Natural killer cell treated with Interleukin-12 subunit alpha and Interleukin-12 subunit beta and Interleukin-15 and Interleukin-18, amount 100 ng/mL, for 72 hours (primary cell): ENCODE data around the gene ATP1B3. TPM values are rescaled to one million over a fixed set of nuclear protein-coding genes. Genes with fewer than 3 reads are reported as not detected.
"Not testable (repeated sequence)": the region's sequence is repeated elsewhere in the genome, so short reads cannot be mapped to it uniquely, and the experiment has no call there.

Source experiments
- ATAC-seq, 2 donors: fragments of 150-1000 bp; cut with Tn5 transposase in 1 of 2; sonication (Bioruptor Pico), chemical (Tn5 transposase) in 1 of 2; 2 replicates each; pipeline ENCODE4 v1.10.0; 2021
- DNase-seq: peaks from one replicate; pipeline ENCODE4 v3.0.0; 2022; ENCODE audit warnings: low spot score
- H3K27ac Mint-ChIP-seq, 2 donors: 1 replicate in 1 of 2; 2 replicates in 1 of 2; pipeline ENCODE4 v1.8.0; 2022; ENCODE audit warnings: mixed read lengths in 2 of 2, mild to moderate bottlenecking in 1 of 2, moderate library complexity in 1 of 2
- H3K27me3 Mint-ChIP-seq, 2 donors: 1 replicate in 1 of 2; 2 replicates in 1 of 2; pipeline ENCODE4 v1.8.0; 2022; ENCODE audit warnings: mixed read lengths in 2 of 2
- H3K36me3 Mint-ChIP-seq: one replicate; pipeline ENCODE4 v1.8.0; 2022; ENCODE audit warnings: mixed read lengths
- H3K4me1 Mint-ChIP-seq, 2 donors: 1 replicate in 1 of 2; 2 replicates in 1 of 2; pipeline ENCODE4 v1.8.0; 2022; ENCODE audit warnings: low read depth in 2 of 2, mixed read lengths in 2 of 2, mild to moderate bottlenecking in 1 of 2
- H3K4me3 Mint-ChIP-seq: one replicate; pipeline ENCODE4 v1.8.0; 2022; ENCODE audit warnings: mixed read lengths
- H3K9me3 Mint-ChIP-seq: 2 replicates; pipeline ENCODE4 v1.8.0; 2022; ENCODE audit warnings: mixed read lengths
- total RNA-seq, 2 donors: library from RNA; stranded (reverse); gene quantifications; one replicate each; pipeline ENCODE4 v1.2.3, GENCODE V29; 2022

Gene ATP1B3
- total RNA-seq, 2 donors from 2014 or later = 135 to 166 TPM

DNA sequence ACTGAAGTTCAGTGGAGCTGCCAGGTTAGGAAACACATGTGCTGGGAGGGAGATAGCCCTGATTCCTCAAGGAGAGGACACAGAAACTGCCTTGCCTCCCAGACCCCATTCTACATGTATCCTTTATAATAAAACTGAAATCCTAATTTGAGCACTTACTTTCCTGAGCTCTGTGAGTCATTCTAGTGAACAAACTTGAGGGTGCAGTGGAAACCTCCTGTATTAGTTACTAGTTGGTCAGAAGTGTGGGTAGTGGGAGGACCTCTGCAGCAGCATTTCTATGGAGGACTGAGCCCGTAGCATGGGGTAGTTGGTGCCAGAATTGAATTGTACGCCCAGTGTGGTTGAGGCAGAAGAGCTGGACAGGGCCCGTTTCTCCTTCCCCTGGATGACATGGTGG is 23.9 kb downstream of the ATP1B3 start:
- H3K9me3 Mint-ChIP-seq = no peaks in the 10 kb centered on the region
- peaks cover 7 to 43% of the 10 kb centered on the region in 2 donors for H3K4me1 Mint-ChIP-seq
- no peak overlapping the region for H3K27ac Mint-ChIP-seq
- no peaks in the 10 kb centered on the region for H3K27me3 Mint-ChIP-seq
- DNase-seq (no peak), ATAC-seq (peak in 1 of 2 donors; percentile 36)
- peaks cover 8% of the 10 kb centered on the region for H3K36me3 Mint-ChIP-seq
- H3K4me3 Mint-ChIP-seq = no peak overlapping the region

DNA sequence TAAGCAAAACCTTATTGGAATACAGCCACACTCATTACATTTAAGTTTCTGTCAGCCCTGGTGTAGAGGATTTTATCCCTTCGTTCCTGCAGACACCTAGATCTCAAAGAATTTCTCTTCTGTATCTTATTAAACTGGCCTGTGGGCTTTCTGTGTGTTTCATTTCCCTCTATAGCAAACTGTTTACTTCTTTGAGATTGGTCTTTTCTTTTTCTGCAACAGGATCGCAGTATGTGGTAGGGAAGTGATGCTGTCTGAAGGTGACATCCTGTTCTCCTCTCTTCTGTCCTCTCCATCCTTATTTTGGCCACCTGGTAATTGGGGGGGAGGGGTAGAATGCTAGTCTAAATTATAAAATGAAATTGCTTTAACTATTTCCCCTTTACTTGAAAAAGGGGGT is 25.5 kb downstream of the ATP1B3 start:
- DNase-seq (no peak), ATAC-seq (no peak)
- no peaks in the 10 kb centered on the region for H3K9me3 Mint-ChIP-seq
- H3K4me3 Mint-ChIP-seq = no peak overlapping the region
- peaks cover 4% of the 10 kb centered on the region for H3K36me3 Mint-ChIP-seq
- no peaks in the 10 kb centered on the region for H3K27me3 Mint-ChIP-seq
- H3K27ac Mint-ChIP-seq = no peak overlapping the region
- H3K4me1 Mint-ChIP-seq = peaks cover 4 to 34% of the 10 kb centered on the region in 2 donors

DNA sequence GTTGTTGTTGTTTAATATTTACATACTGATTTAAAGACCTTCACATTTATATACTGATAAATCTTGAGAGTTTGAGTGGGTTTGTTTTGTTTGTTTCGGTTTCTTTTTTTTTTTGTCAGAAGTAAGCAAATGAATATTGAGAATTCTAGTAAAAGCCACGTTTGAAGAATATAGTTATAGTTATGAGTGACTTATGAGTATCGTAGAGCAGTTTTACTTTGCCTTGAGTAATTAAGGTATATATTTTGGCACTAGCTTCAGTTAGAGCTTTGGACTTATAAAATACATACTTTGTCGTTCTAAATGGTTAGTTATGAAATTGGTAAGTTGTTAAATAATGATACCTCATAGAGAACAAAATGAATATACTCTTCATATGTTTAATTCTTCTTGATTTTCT is 27.8 kb downstream of the ATP1B3 start:
- peaks cover 12% of the 10 kb centered on the region for H3K36me3 Mint-ChIP-seq
- H3K27ac Mint-ChIP-seq = peak overlapping the region in 1 of 2 donors; percentile 65
- no peaks in the 10 kb centered on the region for H3K27me3 Mint-ChIP-seq
- H3K4me3 Mint-ChIP-seq = peak overlapping the region; percentile 3
- ATAC-seq (peak in 1 of 2 donors; percentile 85), DNase-seq (no peak)
- peaks cover 5 to 36% of the 10 kb centered on the region in 2 donors for H3K4me1 Mint-ChIP-seq
- no peaks in the 10 kb centered on the region for H3K9me3 Mint-ChIP-seq

DNA sequence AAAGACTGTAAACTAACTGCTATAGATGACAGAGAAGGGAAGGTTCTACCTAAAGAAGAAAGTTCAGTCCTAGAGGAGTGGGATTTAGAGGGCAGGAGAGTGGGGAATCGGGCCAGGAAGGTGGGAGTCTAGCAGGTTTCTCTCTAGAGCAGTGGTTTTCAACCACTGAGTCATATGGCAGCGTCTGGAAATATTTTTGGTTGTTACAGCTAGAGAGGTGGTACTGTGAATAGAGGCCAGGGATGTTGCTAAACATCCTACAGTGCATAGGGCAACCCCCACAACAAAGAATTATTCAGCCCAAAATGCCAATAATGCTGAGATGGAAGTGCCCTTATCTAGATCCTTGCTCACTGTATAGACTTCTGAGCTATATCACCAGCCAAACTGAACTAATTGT is 28.7 kb downstream of the ATP1B3 start:
- H3K9me3 Mint-ChIP-seq = no peaks in the 10 kb centered on the region
- peak overlapping the region; percentile 42 for H3K4me3 Mint-ChIP-seq
- no peak for DNase-seq
- H3K27me3 Mint-ChIP-seq = no peaks in the 10 kb centered on the region
- H3K36me3 Mint-ChIP-seq = peaks cover 17% of the 10 kb centered on the region
- H3K4me1 Mint-ChIP-seq = peaks cover 9 to 38% of the 10 kb centered on the region in 2 donors
- ATAC-seq = peak in 1 of 2 donors; percentile 45
- H3K27ac Mint-ChIP-seq = peak overlapping the region; percentile 4 to 65

DNA sequence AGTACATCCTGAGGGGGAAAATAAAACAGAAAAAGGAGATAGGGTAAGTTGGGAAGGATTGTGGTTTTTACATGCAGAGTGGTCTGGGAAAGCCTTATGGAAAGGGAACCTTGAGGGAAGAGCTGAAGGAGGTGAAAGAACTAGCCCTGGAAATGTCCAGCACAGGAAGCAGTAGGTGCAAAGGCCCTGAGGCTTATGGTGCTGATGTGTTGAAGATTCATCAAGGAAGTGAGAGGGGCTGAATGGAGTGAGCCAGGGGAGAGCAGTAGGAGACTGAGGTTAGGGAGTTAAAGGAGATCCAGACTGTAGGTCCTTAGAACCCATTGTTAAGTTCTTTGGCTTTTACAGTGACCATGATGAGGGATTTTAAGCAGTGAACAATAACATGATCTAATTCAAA is 33.0 kb downstream of the ATP1B3 start:
- Mint-ChIP-seq H3K9me3 (peaks cover 3% of the 10 kb centered on the region), H3K27ac (no peak overlapping the region), H3K4me1 (peaks cover 12 to 26% of the 10 kb centered on the region in 2 donors), H3K4me3 (no peak overlapping the region), H3K36me3 (peaks cover 27% of the 10 kb centered on the region), H3K27me3 (no peaks in the 10 kb centered on the region)
- ATAC-seq (no peak), DNase-seq (no peak)

DNA sequence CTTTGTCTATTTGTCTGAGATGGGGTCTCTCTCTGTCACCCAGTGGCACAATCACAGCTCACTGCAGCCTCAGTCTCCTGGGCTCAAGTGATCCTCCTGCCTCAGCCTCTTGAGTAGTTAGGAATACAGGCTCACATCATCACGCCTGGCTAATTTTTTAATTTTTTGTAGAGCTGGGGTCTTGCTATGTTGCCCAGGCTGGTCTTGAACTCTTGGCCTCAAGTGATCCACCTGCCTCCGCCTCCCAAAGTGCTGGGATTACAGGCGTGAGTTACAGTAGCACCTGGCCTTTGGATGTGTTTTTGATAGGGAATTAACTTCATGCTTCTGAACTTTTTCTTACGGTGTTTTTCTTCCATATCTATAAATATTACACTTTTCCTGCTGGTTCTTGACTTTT is 33.5 kb downstream of the ATP1B3 start:
- ATAC-seq, H3K9me3 Mint-ChIP-seq, H3K27ac Mint-ChIP-seq, DNase-seq, H3K4me3 Mint-ChIP-seq, H3K27me3 Mint-ChIP-seq: not testable (repeated sequence)
- Mint-ChIP-seq H3K4me1 (peaks cover 10 to 23% of the 10 kb centered on the region in 2 donors), H3K36me3 (peaks cover 27% of the 10 kb centered on the region)

DNA sequence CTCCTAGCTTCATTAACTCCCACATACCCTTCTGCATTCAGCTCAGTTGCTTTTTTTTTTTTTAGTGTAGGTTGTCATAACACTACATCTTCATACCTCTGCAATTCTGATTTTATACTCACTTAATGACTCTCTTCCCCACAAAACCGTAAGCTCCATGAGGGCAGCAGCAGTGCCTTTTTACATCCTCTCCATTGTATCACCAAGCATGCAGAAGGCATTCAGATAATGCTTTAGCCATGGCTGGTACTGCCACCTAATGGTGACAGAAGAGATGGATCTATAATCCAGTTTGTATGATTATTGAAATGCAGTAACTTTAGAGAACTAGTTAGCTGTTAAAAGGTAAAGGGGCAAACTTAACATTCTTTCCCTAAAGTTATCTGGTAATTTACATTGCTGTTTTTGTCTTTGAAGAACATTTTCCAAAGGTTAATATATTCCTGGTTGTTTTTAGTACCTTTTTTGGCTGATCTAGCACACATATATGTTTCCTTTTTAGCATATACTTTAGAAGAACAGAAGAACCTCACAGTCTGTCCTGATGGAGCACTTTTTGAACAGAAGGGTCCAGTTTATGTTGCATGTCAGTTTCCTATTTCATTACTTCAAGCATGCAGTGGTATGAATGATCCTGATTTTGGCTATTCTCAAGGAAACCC is 36.8 kb downstream of the ATP1B3 start:
- ATAC-seq = peak in 1 of 2 donors; percentile 66
- Mint-ChIP-seq H3K4me1 (peaks cover 8 to 18% of the 10 kb centered on the region in 2 donors), H3K36me3 (peaks cover 30% of the 10 kb centered on the region), H3K27ac (no peak overlapping the region), H3K4me3 (no peak overlapping the region), H3K27me3 (no peaks in the 10 kb centered on the region), H3K9me3 (peaks cover 3% of the 10 kb centered on the region)
- peak; percentile 63 for DNase-seq

DNA sequence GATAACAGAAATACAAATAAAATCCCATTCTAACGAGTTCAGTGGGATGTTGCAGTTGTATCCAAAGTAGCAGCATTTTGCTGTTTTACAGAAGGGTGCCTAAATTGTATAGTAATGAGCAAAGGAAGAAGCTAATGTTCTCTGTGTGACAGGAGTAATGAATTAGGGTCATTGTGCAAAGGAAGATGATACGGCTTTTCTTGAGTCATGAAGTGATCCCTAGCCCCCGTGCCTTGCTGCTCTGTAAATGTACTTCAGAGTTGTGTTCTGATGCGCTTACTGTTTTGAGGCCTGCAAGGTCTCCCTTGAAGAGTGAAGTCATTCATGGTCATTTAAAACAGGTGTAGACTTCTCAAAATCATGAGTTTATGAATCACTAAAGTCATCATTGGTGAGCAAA is 37.9 kb downstream of the ATP1B3 start:
- Mint-ChIP-seq H3K4me3 (no peak overlapping the region), H3K9me3 (peaks cover 3% of the 10 kb centered on the region), H3K27ac (no peak overlapping the region), H3K36me3 (peaks cover 20% of the 10 kb centered on the region), H3K4me1 (peaks cover 6 to 11% of the 10 kb centered on the region in 2 donors), H3K27me3 (no peaks in the 10 kb centered on the region)
- DNase-seq (no peak), ATAC-seq (no peak)

DNA sequence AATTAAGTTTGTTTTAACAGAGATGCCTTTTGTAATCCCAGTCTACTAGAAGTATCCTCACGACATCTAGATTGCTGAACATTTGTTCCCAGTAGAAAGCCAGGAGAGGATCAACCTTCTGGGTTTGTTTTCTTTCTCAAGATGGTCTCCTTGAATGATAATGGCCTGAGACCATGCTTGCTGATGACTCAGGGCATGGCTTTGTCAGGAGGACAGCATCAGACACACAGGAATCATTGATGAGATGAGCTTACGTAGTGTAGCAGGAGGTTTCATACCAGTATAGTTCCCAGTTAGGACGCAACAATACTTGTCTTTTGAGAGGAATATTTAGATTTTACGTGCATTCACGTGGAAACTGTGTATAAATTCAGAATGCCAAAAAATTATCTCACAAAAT is 38.6 kb downstream of the ATP1B3 start:
- ATAC-seq = no peak
- Mint-ChIP-seq H3K36me3 (peaks cover 17% of the 10 kb centered on the region), H3K27me3 (no peaks in the 10 kb centered on the region), H3K4me3 (no peak overlapping the region), H3K9me3 (peaks cover 3% of the 10 kb centered on the region), H3K27ac (no peak overlapping the region), H3K4me1 (peaks cover 2 to 9% of the 10 kb centered on the region in 2 donors)
- no peak for DNase-seq

DNA sequence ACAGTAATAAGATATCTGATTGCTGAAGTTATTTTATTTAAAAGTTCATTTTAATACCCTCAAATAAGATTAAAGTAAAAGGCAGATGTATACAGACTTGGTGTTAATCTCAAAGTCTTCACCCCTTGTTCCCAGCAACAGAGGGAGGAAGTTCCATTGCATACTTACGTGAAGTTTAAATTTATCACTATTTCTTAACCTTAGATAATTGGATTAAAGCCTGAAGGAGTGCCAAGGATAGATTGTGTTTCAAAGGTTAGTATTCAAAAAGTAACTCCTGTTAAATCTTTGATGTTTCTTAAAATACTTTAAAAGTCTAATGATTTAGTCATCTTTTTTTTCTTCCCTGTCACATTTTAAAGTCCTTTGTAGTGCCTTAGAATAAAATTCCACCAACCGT is 39.3 kb downstream of the ATP1B3 start:
- H3K4me3 Mint-ChIP-seq = no peak overlapping the region
- H3K36me3 Mint-ChIP-seq = peaks cover 17% of the 10 kb centered on the region
- no peak for DNase-seq
- no peak for ATAC-seq
- H3K9me3 Mint-ChIP-seq = peaks cover 3% of the 10 kb centered on the region
- no peak overlapping the region for H3K27ac Mint-ChIP-seq
- H3K27me3 Mint-ChIP-seq = no peaks in the 10 kb centered on the region
- H3K4me1 Mint-ChIP-seq = peaks cover 2 to 5% of the 10 kb centered on the region in 2 donors

DNA sequence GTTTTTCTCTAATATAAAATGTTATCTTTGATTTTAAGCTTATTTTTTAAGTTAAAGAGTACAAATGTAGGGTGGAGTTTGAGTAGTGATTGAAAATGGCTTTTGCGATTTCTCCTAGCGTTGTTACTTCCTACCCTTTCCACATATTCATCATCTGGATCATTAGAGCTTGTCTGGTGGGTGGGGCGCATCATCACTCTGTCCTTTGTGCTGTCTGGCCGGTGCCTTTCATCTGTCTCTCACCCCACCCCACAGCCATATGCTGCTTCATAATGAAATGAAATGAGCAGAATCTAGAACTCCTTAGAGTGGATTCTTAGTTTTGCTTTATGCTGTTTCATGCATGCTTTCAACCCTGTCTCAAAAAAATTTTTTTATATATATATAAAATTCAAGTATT is 44.3 kb downstream of the ATP1B3 start:
- no peaks in the 10 kb centered on the region for H3K9me3 Mint-ChIP-seq
- no peak overlapping the region for H3K27ac Mint-ChIP-seq

DNA sequence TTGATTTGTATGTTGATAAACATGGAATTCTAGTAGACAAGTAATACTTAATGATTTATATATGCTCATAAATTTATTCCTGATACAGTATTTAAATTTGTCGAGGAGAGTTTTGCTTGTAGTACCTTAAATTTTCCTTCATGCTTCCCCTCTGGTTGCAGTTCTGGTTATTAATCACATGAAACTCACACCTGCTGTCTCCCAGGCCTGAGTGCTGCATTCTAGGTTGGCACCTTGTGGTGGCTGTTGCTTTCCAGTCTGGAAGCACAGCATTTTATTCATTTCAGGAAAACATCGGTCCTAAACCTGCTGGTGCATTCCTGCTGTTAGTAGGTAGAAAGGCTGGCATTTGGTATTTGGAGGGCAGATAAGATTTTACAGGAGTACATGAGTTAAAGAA is 44.9 kb downstream of the ATP1B3 start:
- ATAC-seq = no peak
- no peaks in the 10 kb centered on the region for H3K9me3 Mint-ChIP-seq
- H3K27me3 Mint-ChIP-seq = no peaks in the 10 kb centered on the region
- H3K4me1 Mint-ChIP-seq = no peaks in the 10 kb centered on the region
- peaks cover 9% of the 10 kb centered on the region for H3K36me3 Mint-ChIP-seq
- H3K4me3 Mint-ChIP-seq = no peak overlapping the region
- no peak overlapping the region for H3K27ac Mint-ChIP-seq
- no peak for DNase-seq

More for the DNA sequence above, 44.3 kb downstream of the ATP1B3 start:
- ATAC-seq (no peak), DNase-seq (no peak)
- Mint-ChIP-seq H3K4me1 (no peaks in the 10 kb centered on the region), H3K4me3 (no peak overlapping the region), H3K36me3 (peaks cover 13% of the 10 kb centered on the region), H3K27me3 (no peaks in the 10 kb centered on the region)

DNA sequence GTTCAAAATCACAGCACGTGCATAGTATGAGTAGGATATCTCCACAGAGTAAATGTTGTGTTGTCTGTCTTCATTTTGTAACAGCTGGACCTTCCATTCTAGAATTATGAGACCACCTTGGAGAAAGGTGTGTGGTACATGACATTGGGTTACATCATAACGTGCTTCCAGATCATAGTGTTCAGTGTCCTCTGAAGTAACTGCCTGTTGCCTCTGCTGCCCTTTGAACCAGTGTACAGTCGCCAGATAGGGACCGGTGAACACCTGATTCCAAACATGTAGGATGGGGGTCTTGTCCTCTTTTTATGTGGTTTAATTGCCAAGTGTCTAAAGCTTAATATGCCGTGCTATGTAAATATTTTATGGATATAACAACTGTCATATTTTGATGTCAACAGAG is 49.2 kb downstream of the ATP1B3 start:
- ATAC-seq, H3K4me1 Mint-ChIP-seq, H3K27me3 Mint-ChIP-seq, H3K27ac Mint-ChIP-seq, H3K4me3 Mint-ChIP-seq, DNase-seq, H3K9me3 Mint-ChIP-seq: not testable (repeated sequence)
- peaks cover 18% of the 10 kb centered on the region for H3K36me3 Mint-ChIP-seq

DNA sequence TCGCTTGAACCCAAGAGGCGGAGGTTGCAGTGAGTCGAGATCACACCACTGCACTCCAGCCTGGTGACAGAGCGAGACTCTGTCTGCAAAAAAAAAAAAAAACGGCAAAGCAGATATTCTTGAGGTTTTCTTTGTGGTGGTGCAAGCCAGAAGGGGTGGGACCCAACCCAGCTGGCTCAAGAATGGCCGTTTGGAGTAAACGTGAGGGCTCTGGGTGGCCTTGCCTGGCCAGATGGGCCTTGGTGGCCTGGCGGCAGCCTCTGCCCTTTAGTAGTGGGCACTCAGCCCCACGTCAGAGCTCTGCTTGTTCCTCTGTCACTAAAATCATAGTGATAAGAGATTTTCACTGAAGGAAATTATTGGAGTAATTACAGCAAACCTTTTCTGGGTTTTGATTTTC is 50.5 kb downstream of the ATP1B3 start:
- no peak overlapping the region for H3K4me3 Mint-ChIP-seq
- DNase-seq (no peak), ATAC-seq (no peak)
- no peaks in the 10 kb centered on the region for H3K27me3 Mint-ChIP-seq
- peaks cover 11% of the 10 kb centered on the region for H3K36me3 Mint-ChIP-seq
- no peak overlapping the region for H3K27ac Mint-ChIP-seq
- H3K9me3 Mint-ChIP-seq = no peaks in the 10 kb centered on the region
- H3K4me1 Mint-ChIP-seq = no peaks in the 10 kb centered on the region
